Stimulated activated CD8-positive, alpha-beta memory T cell treated with anti-CD3 and anti-CD28 coated beads, Interleukin-2, amount 100 ng/mL, for 48 hours (primary cell): ENCODE data around the gene AGBL4.
"Not testable (repeated sequence)": the region's sequence is repeated elsewhere in the genome, so short reads cannot be mapped to it uniquely, and the experiment has no call there.

Experiments used
- DNase-seq, 2 donors: peaks; one replicate each; pipeline ENCODE4 v3.0.0-alpha.2; 2020; ENCODE audit warnings: low read depth in 2 of 2

The AGBL4 gene

DNA sequence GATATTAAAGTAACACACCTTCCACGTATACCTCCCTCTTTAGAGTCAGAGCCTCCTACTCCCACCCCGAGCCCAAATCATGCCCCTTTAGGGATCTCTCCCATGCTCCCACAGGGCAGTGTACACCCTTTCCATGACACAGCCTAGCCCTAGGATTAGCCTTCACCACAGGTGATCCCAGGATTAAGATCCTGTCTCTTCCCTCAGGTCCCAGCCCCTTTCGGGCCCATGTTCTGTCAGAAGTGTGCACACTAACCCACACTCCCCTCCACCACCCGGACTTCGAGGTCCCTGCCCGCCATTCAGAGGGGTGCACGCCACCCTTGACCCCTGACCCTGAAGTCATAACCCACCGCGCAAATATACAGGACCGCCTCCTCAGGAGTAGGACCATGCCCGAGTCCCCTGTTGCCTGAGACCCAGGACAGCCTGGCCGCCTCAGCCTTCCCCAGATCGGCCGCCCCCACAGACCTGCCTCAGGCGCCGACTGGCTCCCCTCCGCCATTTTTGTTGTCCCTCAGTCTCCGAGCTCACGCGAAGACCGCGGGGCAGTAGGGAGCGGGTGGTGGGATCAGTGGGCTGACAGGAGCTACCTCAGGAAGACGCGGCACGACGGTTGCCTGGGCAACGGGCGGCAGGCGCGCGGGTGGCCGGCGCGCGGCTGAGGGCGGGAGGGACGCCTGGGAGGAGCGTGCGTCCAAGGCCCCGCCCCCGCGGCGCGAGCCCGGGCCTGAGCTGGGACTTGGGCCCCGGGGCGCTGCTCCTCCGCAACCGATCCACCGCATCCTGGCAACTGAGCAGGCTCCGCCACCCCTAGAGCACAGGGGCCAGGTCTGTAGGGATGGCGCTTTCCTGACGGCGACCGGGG is at the start of gene AGBL4:
AGBL4 (minus strand) TSS at position 663 of the 868 bp plus-strand sequence.
- DNase-seq, result no peak

DNA sequence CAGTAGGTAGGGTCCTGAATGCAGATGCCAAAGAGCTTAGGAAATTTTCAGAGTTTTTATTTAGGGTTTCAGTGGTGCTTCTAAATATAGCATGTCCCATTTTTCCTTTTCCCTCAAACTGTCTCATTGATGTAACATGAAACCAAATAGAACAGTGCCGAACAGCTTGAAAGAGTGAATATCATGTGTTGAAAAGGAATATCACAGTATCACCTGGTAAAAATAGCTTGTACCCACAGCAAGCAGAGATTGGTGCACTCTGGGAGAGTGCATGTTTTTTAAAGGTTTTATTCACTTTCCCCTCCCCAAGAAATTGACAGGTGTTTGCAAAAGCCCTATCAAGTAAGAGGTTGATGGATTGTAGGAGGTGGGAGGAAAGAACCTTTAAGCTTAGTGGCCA is 43.1 kb upstream of the AGBL4 start:
- no peak for DNase-seq

DNA sequence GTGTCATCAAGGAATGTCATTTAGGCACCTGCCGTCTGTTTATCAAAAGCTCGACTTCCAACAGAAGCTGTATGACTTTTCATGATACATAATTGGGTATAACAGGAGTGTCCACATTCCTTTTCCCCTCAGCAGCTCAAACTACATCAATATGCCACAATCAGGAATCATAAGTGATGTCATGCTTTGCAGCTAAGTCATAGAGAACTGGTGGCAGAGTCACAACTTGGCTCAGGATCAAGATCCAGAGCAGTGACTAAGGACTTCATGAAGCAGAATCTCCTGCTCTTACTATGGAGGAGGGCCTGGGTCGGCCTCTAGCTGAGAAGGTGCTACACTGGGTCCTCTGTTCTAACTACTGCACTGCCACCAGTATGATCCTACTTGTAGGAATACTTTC is 36.5 kb upstream of the AGBL4 start:
- no peak for DNase-seq

DNA sequence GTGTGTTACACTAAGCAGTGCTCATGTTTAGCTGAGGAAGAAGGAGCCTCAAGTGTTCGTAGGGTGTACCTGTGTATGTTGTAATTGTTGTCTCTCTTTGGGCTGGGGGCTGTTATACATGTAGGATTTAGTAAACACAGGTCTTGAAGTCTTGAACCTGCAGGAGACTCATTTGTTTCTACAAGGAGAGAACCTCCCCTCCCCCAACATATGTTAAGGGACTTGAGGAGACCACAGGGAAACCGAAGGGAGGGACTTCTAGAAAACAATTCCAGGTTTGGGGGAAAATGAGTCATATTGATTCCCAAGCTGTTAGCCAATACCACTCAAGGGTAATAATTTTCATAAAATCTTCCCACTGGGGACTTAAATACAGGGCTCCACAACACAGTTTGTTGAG is 25.0 kb upstream of the AGBL4 start:
- no peak for DNase-seq

DNA sequence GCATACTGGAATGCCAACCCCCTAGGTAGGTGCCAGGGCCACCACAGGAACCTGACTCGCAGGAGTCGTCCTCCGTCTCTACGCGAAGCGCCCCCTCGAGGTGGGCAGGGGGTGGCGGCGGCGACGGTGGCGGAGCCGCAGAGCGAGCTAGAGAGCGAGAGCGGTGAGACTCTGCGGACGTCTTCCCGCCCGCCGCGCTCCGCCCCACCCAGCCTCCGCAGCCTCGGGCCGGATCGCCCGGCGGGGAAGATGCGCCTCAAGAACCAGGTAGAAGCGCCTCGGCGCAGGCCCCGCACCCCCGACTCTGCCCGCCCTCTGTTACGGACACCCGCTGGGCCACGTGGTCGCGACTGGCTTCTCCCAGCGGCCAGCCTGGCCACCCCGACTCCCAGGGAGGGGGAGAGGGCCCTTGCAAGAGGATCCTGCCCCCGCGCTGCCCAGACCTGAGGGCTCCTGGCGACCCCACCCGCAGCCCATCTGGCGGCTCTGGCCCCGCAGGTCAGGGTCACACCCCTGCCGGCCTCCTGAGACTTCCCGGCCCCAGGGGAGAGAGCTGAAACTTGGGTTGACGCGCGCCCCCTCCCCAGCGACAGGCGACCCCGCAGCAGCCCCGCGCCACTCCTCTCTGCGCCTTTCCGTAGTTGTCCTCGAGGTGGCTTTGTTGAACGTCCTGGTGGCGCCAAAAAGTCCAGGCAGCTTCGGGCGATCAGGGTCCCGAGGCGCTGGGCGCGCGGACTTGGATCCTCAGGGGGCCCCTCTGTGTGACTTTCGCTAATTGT is 24.4 kb upstream of the AGBL4 start:
- no peak for DNase-seq

DNA sequence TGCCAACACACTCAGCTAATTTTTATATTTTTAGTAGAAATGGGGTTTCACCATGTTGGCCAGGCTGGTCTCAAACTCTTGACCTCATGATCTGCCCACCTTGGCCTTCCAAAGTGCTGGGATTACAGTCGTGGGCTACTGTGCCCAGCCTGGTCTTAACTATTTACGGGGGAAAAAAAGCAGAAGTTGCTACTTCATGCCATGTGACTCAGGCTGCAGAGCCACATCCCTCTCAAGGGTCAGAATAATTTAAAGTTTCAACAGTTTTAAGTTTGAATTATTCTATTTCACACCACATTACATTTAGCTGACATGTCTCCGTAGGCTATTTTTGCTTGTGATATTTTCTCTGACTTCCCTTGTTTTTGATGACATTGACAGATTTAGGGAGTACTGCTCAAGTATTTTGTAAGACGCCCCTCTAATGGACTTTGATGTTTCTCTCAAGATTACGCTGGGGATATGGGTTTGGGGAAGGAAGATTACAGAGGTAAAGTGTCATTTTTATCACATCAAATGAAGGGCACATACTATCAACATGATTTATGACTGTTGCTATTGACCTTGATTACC is 14.6 kb upstream of the AGBL4 start:
- no peak for DNase-seq

DNA sequence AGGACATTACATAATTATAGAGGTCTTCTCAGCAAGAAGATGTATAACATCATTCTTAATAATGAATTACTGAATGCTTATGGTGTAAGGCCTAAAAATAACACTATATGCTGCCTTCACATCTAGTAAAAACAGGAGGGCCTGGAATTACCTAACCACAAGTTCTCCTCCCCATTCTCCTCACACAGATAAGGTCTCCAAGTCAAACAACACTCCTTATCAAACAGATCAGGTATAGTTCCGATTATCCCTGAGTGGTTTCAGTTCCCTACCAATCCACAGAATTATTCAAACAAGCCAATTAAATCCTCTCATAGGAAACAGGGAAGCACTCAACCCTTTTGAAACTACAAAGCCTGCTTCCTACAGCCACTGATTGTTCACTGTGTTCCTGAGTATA is 4.0 kb upstream of the AGBL4 start:
- no peak for DNase-seq

DNA sequence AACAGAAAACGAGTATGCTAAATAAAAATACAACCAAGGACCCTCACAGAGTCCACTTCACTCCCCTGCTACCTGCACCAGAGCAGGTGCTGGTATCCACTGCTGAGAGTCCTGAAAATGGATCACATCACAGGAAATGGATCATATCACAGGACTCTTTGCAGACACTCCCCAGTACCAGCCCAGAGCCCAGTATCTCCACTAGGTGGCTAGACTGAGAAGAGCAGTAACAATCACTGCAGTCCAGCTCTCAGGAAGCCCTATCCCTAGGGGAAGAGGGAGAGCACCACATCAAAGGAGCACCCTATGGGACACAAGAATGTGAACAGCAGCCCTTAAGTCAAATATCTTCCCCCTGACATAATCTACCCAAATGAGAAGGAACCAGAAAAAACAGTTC is 28.0 kb downstream of the AGBL4 start:
- DNase-seq, result no peak

DNA sequence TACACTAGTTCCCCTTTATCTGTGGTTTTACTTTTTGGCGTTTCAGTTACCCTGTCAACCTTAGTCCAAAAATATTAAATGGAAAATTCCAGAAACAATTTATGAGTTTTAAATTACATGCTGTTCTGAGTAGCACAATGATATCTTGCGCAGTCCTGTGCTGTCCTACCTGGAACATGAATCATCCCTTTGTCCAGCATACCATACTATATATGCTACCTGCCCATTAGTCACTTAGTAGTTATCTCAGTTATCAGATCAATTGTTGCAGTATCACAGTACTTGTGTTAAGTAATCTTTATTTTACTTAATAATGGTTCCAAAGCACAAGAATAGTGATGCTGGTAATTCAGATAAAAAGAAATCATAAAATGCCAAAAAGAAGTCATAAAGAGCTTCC is 52.7 kb downstream of the AGBL4 start:
- no peak for DNase-seq

DNA sequence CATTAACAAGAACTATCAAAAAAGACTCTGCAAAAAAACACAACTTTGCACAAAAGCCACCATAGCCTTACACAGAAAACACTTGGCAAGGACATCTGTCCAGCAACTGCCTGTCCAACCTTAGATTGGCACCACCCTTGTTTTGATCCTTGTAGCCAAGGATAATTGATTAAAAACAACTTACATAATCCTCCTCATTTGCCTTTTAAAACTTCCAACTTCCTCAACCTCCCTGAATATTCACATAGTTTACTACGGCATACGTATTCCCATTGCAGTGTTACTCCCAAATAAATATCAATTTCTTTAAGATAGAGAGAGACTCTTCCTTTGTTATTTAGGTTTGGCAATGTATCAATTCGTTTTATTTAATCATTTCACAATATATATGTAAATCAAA is 72.4 kb downstream of the AGBL4 start:
- no peak for DNase-seq

DNA sequence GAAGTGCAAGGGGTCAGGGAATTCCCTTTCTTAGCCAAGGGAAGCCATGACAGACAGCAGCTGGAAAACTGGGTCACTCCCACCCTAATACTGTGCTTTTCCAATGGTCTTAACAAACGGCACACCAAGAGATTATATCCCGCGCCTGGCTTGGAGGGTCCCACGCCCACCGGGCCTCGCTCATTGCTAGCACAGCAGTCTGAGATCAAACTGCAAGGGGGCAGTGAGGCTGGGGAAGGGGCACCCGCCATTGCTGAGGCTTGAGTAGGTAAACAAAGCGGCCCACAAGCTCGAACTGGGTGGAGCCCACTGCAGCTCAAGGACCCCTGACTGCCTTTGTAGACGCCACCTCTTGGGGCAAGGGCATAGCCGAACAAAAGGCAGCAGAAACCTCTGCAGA is 108.5 kb downstream of the AGBL4 start:
- DNase-seq, result not testable (repeated sequence)

DNA sequence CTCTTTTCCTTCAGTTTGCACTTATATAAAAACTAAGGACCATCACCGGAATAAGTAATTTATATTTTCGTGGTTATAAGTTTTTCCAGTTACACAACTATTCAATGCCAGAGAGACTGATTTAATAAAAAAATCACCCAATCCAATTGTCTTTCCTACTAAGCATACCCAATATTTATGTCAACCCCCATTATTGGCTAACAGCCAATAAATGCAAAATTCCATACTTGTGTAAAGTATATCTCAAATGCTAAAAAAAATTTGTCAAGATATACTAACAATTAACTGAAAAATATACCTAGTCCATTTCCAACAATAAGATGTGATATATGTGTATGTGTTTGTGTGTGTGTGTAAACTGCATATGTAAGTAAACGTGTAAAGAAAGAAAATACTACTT is 117.4 kb downstream of the AGBL4 start:
- no peak for DNase-seq

DNA sequence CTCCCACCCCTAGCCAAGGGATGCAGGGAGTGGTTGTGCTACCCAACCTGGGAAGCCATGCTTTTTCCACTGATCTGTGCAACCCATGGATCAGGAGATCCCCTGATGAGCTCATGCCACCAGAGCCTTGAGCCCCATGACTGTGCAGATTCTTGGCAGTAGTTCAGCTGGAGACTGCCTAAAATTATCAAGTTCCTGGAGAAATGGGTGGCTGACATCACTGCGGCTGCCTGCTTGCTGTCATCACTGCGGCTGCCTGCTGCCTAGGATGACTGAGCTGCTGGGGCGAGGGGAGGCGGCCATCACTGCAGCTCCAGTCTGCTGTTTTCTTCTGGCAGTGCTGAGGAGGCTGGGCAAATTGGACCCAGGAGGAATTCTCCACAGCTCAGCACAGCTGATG is 159.2 kb downstream of the AGBL4 start:
- no peak for DNase-seq

DNA sequence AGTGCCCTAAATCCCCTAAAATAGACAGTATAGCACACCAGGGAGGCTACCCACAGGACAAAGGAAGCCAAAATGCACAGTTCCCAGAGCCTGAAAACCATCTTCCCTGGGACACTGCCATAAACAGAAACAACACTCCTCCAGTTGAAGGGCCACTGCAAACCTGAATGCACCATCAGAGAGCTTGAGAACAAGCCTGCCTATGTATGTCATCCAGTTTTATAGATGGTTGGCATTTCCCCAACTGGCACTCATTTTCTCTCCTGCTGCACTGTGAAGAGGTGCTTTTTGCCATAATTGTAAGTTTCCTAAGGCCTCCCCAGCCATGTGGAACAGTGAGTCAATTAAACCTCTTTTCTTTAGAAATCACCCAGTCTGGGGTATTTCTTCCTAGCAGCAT is 169.0 kb downstream of the AGBL4 start:
- no peak for DNase-seq

DNA sequence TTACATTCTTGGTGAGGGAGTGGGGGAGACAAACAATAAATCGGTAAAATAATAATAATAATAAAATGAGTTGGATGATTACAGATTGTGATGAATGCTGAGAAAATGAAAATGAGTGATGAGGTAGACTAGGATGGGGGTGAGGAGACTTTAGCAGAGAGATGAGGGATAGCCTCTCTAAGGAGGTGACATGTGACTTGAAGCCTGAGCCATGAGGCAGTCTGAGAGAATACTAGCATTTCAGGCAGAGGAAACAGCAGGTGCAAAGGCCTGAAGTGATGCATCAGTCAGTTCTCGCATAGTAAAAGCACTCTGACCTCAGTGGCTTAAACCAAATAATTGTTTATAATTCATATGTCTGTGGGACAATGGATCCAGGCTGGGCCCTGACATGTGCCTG is 181.2 kb downstream of the AGBL4 start:
- DNase-seq, result no peak

DNA sequence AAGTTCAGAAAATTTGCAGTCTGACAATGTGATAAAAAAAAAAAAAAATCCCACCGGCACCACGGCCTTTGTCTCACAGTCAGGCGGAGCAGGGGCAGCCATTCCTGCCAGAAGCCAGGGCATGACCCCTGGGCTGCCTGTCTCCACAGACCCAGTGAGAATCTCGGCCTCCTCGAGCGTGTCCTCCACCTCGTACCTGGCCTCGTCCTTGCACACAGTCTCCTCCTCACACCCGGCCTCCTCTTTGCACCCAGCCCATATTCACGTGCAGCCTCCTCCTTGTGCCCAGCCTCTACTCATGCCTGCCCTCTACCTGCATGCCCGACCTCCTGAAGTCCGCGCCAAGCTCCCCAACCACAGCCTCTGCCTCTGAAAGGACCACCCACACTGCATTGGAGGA is 182.0 kb downstream of the AGBL4 start:
- no peak for DNase-seq

DNA sequence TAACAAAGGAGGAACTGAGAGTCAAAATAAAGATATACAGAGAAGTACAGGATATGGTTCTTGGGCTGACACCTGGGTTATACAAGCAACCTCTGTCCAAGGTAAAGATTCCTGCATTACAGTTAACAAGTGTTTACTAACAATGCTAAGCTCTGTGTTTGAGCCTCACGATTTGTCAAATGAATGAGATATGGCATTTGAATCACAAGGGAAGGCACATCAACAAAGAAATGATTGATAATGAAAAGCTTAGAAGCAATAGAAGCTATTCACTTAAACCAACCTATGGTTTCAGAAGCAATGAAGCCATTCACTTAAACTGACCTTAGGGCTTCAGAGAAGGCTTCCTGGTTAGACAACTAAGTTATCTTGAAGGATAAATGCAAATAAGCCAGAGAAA is 199.5 kb downstream of the AGBL4 start:
- no peak for DNase-seq

DNA sequence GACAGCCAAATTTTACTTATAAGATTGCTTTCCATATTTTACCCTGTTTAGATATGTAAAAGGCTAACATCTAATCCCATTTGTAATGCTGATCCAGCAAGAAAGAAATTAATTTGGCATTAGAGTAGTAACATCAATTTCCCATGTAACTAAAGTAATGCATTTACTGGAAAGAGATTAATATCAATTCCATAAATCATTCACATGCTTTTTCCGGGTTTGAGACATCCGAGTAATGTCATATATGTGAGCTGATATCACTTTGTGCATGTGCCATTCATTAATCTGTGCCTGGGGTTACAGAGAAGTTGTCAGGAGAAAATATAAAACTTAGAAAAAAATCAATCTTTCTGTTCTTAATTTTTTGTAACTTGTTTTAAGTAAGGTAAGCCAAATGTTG is 206.1 kb downstream of the AGBL4 start:
- DNase-seq, result no peak

DNA sequence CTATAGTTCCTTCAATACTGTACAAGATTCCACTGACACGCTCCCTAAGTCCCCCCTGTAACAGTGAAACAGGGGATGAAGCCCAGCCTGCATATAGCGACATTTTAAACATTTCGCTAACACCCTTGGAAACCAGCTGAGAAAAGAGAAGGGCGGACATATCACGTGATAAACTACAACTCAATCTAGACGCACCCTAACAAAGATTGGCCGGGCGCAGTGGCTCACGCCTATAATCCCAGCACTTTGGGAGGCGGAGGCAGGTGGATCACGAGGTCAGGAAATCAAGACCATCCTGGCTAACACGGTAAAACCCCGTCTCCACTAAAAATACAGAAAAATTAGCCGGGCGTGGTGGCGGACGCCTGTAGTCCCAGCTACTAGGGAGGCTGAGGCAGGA is 236.7 kb downstream of the AGBL4 start:
- DNase-seq, result not testable (repeated sequence)

DNA sequence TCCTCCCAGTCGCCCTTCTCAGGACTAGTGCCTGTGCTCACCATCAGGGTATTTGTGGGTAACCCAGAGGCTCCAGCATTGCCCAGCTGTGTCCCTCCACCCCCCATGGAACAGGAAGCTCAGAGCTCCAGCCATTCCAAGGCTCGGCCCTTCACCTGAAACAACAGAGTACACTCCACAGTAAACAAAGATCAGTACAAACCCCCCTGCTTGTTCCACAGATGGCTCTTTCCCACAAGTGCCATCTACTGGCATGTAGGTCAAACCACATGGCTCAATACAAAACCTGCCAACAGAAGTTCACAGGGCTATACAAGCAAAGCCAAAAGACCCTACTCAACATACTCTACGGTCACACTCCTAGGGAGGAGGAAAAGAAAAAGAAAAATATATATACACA is 258.7 kb downstream of the AGBL4 start:
- no peak for DNase-seq

DNA sequence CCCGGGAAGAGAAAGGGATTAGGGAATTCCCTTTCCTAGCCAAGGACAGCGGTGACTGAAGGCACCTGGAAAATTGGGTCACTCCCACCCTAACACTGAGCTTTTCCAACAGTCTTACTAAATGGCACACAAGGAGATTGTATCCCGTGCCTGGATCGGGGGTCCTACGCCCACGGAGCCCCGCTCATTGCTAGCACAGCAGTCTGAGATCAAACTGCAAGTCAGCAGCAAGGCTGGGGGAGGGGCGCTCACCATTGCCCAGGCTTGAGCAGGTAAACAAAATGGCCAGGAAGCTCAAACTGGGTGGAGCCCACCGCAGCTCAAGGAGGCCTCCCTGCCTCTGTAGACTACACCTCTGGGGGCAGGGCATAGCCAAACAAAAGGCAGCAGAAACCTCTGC is 285.6 kb downstream of the AGBL4 start:
- DNase-seq, result not testable (repeated sequence)

DNA sequence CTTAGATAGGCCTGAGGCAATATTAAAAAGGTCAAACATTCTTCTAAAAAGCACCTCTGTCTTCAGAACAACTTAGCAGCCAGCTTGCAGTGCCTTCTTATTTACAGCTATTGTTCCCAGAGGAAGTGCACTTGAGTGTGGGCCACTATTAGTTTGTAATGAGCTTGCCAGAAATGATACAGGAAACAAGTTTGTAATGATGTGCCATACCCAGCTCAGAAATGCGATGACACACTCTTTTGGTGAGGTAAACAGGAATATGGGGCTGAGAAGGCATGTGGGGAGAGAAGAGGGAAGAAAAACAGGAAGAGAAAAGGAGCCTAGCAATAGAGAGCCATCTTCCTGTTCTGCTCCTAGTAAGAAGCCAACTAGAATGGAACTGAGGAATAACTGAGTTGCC is 295.4 kb downstream of the AGBL4 start:
- DNase-seq, result no peak

DNA sequence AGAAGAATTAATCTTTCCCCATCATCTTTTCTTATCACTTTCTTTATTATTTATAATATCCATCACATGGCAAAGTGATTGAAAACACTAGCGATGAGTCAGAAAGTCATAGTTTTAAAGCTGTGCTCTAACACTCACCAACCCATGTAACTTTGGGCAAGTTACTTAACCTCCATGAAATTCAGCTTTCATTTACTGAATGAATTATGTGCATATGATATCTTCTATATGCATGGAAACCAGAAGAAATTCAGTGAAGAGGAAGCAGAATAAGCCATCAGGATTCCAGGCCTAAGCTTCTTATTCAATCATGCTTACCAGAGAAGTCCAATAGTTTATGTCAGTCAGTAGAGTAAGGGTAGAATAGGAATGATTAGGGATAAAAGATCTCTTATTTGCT is 300.1 kb downstream of the AGBL4 start:
- no peak for DNase-seq
